ENCODE measurements around the gene CREB5.
A peak's percentile ranks its signal among the peaks of the same experiment; 100 is the strongest.
"Not testable (repeated sequence)": the region's sequence is repeated elsewhere in the genome, so short reads cannot be mapped to it uniquely, and the experiment has no call there.

Gene CREB5

DNA sequence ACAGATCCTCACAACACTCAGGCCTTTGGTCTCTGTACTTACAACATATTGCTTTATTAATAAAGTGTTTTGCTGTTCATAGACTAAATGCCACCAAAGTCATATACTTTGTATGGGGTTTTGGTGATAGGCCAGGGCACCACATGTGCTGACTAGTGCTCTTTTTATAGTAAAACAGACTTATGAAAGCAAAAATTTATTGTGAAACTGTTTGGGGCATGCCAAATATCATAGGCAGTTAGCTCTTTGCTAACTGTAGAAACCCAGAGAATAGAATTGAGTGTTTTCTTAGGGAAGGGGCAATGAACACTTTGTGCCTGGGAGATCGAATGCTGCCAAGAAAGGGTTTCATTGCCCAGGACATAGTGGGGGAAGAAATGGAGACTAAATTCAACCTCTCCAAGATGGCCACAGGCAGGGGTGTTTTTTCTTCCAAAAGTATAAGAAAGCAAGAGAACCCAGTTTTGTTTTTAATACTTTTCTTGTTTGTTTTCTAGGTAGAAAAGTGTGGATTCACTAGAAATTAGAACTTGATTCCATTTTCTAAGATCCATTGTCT lies 403.1 kb downstream of the CREB5 start:
- DNase-seq (ENCODE audit: low spot score), result no peak

DNA sequence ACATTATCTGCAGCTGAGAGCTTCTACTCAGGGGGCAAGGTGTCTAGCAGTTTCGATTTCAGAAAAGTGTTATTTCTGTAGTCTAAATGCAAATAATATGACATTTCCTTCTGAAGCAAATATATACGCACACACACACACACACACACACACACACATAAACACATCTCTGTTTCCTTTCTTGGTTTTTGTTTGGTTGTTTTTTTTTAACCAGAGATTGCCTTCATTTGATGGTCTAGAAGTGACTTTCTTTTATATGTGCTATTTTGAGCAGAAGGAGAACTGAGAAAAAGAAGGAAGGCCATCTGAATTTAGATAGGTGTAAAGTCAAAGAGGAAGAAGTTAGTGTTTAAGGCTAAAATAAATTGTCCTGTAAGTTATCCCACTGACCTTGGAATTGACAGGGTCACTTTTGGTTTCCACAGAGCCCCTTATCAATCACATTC lies 403.6 kb downstream of the CREB5 start:
- peak; percentile 55 for DNase-seq (ENCODE audit: low spot score)

DNA sequence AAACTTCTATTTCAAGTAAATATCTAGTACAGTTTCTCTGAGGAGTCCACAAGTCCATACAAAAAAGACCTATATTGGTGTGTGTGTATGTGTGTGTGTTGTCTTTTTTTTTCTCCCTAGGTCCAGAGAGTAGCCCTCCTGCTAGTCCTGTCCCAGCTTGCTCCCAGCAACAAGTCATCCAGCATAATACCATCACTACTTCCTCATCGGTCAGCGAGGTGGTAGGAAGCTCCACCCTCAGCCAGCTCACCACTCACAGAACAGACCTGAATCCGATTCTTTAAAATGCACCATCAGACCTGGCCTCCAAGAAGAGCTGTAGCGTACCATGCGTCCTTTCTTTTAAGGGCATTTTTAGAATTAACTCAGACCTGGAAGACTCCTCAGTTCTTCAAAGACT lies 406.7 kb downstream of the CREB5 start:
- DNase-seq (ENCODE audit: low spot score), result no peak

DNA sequence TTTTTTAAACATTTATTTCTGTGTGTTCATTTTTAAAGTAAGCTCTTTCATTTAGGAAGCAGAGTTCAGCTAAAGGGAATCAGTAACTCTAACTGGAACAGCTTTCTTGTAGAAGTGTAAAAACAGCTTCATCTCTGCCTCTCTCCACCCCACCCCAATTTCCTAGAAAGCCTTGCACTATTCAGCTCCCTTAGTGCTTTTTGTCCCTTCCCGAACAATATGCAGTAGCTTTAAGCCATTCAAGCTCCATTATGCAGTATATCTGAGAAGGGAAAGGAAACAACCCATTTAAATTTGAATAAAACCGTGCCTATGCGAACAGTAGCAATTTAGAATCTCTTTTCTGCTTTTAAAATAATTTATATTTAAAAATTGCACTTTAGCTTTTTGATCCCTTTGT lies 411.3 kb downstream of the CREB5 start:
- DNase-seq (ENCODE audit: low spot score), result no peak

DNA sequence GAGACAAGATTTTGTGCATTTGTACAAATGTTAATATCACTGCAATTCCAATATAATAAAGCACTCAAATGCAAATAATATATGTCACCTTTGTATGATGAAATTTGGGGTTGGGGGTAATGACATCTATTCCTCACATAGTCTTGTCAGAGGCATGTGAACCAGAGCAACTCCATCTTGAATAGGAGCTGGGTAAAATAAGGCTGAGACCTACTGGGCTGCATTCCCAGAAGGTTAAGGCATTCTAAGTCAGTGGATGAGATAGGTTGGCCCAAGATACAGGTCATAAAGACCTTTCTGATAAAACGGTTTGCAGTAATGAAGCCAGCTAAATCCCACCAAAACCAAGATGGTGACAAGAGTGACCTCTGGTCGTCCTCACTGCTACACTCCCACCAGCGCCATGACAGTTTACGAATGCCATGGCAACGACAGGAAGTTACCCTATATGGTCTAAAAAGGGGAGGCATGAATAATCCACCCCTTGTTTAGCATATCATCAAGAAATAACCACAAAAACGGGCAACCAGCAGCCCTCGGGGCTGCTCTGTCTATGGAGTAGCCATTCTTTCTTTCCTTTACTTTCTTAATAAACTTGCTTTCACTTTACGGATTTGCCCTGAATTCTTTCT lies 413.6 kb downstream of the CREB5 start:
- DNase-seq (ENCODE audit: low spot score), result not testable (repeated sequence)

DNA sequence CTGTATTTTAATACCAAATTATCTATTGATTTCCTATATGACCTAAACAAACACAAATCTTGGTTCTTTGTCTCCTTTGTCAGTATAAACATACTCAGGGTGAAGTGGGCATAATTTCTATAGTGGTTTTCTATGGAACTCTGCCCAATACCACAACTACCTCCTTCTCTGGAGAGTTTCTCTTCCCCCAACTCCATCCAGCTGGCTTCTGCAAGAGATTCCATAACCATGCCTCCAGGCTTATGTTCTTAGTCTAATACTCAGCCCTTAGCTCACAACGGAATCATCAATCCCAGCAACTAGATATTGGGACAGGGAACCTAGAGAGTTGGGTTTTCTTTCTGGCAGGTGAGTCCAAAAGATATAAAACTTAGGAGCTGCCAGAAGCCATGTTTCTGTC lies 418.5 kb downstream of the CREB5 start:
- no peak for DNase-seq (ENCODE audit: low spot score)

DNA sequence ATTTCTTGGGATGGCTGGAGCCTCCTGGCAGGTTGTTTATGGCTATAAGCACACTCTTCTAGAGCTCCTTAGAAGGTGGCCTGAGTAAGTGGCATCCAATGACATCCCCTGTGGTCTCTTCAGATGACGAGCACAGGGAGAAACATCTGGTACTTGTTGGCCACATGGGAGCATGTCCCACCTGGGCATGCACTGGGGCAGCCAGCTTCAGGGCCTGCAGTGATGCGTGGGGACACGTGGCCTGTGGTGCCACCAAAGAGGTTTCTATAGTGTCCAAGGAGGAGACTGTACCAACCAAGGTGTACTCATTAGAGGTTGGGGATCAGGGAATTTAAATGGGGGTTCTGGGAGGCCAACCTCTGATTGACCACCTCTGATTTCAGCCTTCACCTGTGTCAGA lies 420.4 kb downstream of the CREB5 start:
- no peak for DNase-seq (ENCODE audit: low spot score)

DNA sequence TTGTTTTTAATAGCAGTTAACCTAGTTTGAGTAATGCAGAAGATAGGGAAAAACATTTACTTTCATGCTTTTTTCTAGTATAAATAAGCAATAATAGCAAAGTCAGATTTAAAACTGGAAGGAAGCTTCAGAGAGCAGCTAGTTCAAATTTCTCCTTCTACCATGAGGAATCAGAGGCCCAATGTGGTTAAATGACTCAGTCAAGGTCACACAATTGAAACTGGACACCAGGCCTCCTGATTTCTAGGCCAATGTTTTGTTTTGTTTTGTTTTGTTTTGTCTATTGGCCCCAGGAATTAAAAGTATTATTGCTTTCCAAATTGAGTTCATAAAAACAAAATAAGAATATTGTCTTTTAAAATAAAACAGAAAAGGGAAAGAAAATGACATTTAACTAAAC lies 423.5 kb downstream of the CREB5 start:
- no peak for DNase-seq (ENCODE audit: low spot score)

DNA sequence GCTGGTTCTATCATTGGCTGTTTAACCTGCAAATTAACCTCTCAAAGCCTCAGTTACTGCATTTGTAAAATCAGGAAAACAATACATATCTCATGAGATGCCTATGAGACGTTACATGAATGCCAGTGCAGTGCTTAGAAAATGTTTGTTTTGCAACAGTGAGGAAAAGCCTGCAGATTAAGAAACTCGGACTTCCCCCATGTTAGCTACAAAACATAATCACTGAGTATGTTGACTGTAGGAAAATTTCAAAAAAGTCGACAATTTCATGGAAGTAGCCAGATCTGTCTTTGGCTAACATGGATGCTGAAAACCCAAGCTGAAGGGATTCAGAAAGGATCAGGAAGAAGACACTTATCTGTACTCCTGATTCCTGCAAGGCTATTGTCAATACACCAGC lies 424.4 kb downstream of the CREB5 start:
- no peak for DNase-seq (ENCODE audit: low spot score)

DNA sequence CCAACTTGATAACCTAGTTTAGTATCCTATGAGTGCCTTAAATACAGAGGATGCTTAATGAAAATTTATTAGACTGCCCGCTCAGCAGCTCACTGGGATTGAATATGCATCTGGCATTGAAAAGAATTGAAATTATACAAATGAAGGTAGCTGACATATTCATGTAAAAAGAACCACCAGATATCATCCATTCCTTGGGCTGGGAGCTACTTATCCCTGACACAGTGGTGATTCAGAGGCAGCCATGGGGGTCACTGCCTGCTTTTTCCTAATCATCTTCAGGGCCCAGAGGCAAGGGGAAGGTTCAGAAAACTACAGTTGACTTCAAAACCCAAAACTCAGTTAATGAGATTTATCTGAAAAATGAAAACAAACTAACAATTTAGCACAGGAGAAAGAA lies 424.9 kb downstream of the CREB5 start:
- no peak for DNase-seq (ENCODE audit: low spot score)

DNA sequence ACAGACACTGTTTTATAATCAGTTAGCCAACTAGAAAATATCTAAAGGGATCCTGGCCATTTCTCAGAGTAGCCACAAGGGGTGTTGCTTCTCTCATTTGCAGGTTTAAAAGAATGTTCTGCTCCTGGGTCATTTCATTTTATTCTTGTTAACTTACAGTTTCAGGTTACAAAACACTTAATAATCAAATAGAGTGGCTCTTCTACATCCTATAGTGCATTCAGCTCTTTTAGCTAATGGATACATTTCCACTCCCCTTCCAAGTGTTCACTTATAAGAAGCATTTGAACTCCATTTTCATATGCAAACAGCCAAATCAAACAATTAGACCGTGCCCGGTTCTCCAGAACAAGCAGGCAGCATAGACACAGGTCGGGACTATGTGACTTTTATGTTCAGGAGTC lies 428.3 kb downstream of the CREB5 start:
- DNase-seq (ENCODE audit: low spot score), result peak; percentile 38

DNA sequence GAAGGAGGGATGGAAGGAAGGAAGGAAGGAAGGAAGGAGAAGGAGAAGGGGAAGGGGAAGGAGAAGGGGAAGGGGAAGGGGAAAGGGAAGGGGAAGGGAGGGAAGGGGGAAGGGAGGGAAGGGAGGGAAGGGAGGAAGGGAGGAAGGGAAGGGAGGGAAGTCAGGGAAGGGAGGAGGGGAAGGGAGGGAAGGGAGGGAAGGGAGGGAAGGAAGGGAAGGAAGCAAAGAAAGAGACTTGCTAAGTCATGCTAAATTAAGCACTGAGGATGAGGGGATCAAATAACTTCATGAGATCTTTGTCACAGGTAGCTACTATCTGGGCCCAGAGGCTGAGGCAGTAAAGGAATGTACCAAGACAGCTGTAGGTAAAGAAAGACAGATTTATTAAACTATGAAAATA lies 429.4 kb downstream of the CREB5 start:
- no peak for DNase-seq (ENCODE audit: low spot score)

DNA sequence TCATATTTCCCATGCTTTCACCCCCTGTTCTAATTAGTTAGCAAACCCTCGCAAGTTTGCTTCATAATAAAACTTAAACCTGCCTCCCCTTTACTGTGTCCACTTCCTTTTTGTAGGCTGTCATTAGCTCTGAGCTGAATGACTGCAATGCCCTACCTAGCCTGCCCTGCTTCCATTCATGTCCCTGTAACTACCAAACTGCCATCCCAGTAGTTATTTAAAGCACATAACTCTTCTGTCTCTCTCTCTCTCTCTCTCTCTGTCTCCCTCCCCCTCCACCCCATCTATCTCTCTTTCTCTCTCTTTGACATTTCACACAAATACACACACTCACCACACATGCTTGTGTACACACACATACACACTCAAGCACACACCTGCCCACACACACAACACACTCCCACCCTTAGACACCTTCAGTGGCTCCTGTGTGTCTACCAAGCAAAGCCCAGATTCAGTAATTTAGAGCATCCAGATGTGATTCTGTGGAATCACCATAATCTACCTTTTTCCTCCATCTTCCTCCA lies 430.5 kb downstream of the CREB5 start:
- DNase-seq (ENCODE audit: low spot score), result no peak

DNA sequence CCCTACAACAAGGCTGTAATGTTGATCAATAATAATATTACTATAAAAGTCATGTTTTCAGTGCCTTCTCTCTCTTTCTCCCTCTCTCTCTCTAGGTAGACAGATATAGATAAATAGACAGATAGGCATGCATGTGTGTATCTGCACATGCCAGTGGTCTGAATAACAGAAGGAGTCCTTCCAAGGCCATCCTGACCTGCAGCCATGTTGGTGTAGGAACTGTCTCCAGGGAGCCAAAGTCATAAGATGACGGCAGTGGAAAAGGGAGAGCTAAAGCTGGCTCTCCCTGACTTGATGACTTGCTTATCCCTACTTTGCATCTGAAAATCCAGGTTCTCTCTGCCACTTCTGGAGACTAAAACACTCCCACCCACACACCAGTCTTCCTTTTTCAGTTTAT lies 432.8 kb downstream of the CREB5 start:
- DNase-seq (ENCODE audit: low spot score), result no peak

DNA sequence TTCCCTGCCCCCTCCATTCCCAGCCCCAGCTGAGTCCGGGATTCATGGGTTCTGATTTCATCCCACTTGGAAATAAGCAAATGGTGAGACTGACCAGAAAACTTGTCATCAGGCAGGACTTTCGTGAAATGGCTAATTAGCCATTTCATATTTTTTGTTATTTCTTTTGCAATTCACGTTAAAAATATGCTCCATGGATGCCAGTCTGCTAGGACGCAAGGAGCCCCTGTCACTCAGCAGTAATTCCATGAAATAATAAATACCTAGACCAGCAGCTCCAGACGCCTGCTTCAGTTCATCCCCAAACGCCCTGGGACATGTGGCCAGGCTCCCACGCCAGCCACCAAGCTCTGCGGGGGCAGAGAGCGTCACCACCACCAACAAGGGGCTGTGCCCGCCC lies 434.9 kb downstream of the CREB5 start:
- DNase-seq (ENCODE audit: low spot score), result no peak

DNA sequence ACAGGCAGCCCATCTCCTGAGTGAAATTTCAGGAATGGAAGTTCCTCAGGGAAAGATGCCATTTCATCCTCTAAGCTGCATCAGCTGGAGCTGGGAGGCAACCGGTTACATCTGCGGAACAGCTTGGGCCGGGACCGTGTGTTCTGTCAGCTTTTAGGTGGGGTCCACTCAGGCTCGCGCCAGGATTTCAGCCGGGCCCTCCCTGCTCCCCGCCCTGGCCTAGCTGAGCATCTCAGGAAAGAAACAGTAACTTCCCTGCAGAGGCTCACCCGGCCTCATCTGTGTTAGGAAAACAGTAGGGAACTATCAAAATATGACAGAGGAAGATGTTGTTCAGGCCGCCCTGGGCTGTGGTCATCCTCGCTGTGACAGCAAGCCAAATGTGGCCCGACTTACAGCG lies 435.4 kb downstream of the CREB5 start:
- DNase-seq (ENCODE audit: low spot score), result no peak

DNA sequence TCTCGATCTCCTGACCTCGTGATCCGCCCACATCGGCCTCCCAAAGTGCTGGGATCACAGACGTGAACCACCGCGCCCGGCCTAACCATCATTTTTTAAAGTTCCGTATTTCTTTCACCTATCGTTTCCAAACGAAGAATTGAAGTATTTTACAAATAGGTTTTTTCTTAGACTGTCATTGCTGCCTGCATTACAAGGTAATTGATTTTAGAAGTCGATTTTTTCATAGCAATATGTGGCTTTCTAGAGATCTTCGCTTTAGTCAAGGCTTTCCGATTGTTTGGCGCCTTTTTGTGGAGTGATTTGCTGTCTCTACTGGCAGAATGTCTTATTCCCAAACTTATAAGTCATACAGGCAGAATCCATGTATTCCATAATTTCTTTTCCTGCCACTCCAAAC lies 436.6 kb downstream of the CREB5 start:
- no peak for DNase-seq (ENCODE audit: low spot score)

DNA sequence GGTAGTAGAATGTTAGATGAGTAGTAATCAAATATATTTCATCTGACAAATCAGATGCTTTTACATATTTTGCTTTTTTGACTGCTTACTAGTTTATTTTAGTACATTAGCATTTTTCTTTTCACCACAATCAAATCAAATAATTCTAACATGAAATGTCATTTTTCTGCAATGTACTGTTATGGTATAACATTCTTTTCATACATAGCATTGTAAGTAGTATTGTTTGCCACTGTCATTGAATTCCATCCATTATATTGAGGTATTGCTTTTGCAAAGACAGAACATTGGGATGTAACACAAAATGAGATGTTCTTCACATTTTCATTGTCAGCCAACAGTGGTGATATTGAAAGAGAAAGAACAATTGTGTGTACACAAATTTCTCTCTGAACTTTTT lies 438.4 kb downstream of the CREB5 start:
- DNase-seq (ENCODE audit: low spot score), result no peak

DNA sequence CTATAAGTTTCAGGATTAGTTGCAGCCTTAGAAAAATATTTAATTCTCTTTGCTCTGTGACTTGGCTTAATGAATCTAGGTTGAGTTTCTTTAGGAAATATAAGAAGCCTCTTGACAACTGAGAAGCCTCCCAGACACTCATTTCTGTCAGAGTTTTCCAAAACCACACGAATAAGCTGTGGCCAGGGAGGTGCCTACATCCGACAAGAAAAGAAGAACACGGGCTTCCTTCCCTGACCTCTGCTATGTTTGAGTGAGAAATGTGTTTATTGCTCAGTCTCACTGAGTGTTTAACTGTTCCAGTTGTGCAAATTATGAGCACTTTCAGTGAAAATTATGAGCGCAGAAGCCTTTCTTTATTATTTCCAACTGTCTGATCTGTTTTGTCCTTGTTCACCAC lies 440.8 kb downstream of the CREB5 start:
- no peak for DNase-seq (ENCODE audit: low spot score)

DNA sequence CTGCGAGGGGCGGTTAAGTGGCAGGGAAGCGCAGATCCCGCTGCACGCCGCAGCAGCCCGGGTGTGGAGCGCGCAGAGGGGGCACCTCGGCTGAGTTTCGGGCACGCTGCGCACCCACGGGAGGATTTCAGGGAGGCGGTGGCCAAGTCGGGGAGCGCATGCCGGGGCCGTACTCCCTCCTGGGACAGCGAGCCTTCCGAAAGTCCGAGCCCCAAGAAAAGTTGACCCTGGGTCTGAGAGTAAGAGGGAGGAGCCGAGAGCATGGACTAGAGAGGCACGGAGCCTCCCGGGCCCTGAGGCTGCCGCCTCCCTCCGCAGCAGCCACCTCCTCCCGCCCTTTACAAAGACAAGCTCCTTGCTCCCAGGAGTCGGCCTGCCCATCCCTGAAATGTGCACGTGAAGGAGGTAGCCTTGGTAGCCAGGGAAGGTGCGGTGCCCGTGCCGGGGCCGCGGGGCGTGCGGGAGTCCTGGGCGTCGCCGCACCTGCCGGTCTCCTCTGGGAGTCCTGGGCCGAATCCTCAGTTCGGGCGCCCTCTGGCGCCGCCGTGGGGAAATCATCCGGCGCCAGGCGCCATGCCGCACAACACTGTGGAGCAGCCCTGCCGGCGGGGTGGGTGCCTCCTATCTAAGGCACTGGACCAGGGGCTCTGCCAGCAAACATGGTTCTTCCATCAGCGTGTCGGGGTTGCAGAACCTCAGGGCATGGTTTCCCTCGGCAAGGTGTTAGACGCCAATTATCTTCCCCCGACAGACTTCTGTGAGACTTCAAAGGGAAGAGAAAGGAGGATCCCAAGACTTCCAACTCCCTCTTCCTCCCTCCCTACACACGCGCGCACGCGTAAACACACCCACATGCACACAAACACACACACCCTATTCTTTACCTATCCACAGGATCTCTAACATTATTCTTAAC lies 441.8 kb downstream of the CREB5 start:
- peak; percentile 91 for DNase-seq (ENCODE audit: low spot score)

DNA sequence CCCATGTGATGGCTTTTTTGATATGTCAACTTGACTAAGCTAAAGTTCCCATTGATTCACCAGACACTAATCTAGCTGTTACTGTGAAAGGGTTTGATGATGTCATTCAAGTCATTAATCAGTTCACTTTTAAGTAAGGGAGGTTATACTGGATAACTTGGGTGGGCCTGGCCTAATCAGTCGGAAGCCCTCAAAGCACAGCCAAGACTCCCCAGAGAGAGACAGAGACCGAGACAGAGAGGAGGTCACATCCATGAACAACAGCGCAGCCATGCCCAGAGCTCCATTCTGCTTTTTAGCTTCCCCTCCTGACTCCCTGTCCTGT lies 442.4 kb downstream of the CREB5 start:
- DNase-seq (ENCODE audit: low spot score), result no peak

DNA sequence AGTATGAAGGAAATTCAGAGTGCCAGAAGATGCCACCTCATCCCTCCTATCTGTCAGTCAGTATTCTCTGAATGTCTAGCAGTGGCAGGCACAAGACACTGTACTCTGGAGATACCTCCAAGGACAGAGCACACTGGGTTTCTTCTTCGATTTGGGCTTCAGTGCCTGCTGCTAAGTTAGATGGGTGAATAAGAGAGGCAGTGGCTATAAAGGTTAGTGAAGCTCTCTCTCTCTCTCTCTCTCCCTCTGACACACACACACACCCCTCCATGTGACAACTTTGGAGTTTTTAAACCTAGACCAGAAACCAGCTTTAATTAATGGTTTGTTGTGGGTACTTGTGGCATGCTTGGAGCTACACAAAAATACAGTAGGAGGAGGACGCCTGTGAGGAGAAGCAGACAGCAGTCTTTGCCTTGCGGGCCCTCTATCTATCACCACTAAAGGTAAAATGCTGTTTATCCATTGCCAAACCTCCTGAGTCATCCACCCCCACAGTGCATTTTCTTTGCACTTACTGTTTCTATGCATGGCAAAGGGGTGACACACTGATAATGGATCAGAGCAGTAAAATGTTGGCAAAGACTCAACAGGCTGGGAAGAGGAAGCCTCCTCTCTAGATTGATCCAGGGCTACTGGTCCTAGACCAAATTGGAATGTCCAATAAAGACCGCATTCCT lies 443.4 kb downstream of the CREB5 start:
- no peak for DNase-seq (ENCODE audit: low spot score)

DNA sequence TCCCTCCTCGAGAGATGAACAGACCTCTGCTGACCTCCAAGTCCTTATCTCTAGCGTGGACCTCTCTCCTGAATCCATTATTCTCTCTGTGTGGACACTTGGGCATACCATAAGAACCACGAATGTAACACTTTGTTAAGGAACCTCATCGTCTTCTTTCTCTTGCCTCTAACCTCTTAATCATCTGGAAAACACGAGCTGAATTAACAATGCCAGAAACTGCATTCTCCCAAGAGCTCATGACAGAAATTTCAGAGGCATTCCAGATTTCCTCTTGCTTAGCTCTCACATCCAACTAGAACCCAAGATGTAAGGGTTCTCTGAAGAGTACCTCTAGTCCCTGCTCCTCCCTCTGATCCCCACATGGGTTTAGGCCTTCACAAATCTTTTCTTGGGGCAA lies 444.3 kb downstream of the CREB5 start:
- no peak for DNase-seq (ENCODE audit: low spot score)
